GM12892 (cell line): ENCODE results near the gene GPER1.

Experiments
- POLR2A ChIP-seq: IDR thresholded peaks from 2 replicates; pipeline ENCODE4 v1.6.1; 2011; ENCODE audit warnings: low read depth, low read length, control low read depth
- POLR2AphosphoS5 ChIP-seq: IDR thresholded peaks from 2 replicates; pipeline ENCODE4 v1.6.1; 2011; ENCODE audit warnings: low read depth, low read length, control low read depth
- TAF1 ChIP-seq: IDR thresholded peaks from 2 replicates; pipeline ENCODE4 v1.6.1; 2011; ENCODE audit warnings: low read depth, mild to moderate bottlenecking, control low read depth, low read length, borderline replicate concordance

DNA sequence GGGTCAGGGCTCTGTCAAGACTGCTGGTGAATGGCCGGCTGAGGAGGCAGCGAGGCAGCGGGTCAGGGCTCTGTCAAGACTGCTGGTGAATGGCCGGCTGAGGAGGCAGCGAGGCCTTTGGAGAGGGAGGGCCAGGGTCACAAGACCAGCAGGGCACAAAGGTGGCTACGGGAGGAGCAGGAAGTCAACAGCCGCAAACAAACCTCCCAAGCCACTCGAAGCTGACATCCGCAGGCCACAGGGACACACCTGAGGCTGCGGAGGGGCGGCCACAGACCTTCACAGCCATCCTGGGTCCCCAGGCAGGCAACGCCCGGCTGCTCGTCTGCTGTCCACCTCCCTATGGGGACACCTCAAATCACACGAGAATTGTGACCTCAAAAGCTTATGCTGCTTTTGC is 8.9 kb upstream of the GPER1 start:
- TF ChIP-seq POLR2A (no peak), POLR2AphosphoS5 (no peak), TAF1 (no peak)
